Measurements from ENCODE around the gene ATF4.

ATF4 gene

DNA sequence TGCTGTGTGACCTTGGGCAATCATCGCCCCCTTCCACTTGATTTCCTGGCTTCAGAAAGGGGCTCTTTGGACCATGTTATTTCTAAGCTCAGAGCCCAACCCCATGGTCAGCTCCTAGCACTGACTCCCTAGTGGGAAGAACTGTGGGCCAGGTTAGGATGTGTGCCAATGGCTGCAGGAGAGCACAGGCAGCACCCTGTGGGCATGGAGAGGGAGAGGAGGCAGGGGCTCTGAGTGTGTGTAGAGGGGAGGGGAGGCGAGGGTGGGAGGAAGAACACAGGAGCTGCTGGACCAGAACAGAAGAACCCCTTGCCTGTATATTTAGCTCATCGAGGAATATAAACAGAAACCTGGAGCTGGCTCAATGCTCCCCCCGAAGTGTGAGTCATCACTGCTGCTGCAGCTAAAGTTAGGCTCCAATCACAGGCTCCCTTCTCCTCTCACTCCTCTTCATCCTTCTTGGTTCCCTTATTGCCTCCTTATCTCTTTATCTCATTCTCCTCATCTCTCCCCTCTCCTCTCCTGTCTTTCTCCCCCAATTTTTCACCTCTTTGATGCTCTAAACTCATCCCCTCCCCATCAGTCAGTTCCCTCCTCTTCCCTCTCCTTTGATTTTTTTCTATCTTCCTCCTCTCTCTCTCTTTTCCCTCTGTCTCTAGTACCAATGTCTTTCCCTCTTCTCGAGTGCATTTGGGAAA, 26.7 kb downstream of the ATF4 start:
- CTCF ChIA-PET = interaction anchor here (16.2 kb wide), 1 partner anchor 484 kb away, joined by 419 read pairs; no protein-coding TSS in a partner anchor
- POLR2A ChIA-PET = no interaction called here
- no peak for DNase-seq (ENCODE audit: extremely low spot score)
- TF ChIP-seq, protein P1, sequence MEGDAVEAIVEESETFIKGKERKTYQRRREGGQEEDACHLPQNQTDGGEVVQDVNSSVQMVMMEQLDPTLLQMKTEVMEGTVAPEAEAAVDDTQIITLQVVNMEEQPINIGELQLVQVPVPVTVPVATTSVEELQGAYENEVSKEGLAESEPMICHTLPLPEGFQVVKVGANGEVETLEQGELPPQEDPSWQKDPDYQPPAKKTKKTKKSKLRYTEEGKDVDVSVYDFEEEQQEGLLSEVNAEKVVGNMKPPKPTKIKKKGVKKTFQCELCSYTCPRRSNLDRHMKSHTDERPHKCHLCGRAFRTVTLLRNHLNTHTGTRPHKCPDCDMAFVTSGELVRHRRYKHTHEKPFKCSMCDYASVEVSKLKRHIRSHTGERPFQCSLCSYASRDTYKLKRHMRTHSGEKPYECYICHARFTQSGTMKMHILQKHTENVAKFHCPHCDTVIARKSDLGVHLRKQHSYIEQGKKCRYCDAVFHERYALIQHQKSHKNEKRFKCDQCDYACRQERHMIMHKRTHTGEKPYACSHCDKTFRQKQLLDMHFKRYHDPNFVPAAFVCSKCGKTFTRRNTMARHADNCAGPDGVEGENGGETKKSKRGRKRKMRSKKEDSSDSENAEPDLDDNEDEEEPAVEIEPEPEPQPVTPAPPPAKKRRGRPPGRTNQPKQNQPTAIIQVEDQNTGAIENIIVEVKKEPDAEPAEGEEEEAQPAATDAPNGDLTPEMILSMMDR (IDR thresholded peaks at IDR 0.05; ENCODE audit: control extremely low read depth, extremely low read depth, low read depth, missing control alignments) = no peak

DNA sequence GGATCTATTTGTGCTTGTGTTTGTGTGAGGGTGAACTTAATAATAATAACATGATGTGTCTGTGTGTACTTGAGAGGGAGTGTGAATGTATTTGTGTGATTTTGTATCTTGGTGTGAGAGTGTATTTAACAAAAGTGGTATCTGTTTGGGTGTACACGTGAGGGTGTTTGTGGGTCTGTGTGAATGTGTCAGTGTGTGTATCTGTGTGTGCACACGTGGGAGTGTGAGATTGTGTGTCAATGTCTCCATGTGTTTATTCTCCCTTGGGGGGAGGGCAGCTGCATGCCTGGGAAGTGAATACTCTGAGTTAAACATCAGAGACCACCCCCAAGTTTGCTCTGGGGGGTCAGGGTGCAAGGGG, 27.2 kb downstream of the ATF4 start:
- TF ChIP-seq, protein P1 (IDR thresholded peaks at IDR 0.05; ENCODE audit: control extremely low read depth, extremely low read depth, low read depth, missing control alignments) = no peak
- DNase-seq (ENCODE audit: extremely low spot score) = no peak
- ChIA-PET POLR2A (no interaction called here), CTCF (interaction anchor here (16.2 kb wide), 1 partner anchor 483 kb away, joined by 419 read pairs; no protein-coding TSS in a partner anchor)

DNA sequence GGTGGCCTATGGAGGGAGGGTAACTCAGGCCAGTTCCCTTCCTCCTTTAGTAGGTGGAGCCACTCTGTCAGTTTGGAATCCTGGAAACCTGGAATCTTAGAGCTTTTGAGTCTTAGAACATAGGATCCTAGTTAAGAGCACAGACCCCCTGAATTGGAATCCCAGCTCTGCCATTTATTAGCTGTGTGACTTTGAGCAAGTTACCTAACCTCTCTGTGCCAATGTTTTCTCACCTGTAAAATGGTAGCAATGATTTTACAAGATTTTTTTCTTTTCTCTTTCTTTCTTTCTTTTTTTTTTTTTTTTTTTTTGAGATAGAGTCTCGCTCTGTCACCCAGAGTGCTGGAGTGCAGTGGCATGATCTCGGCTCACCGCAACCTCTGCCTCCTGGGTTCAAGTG, 33.1 kb downstream of the ATF4 start:
- ChIA-PET POLR2A (no interaction called here), CTCF (interaction anchor here (1.7 kb wide), 1 partner anchor 9 kb away, joined by 5 read pairs; no protein-coding TSS in a partner anchor)
- no peak for DNase-seq (ENCODE audit: extremely low spot score)
- TF ChIP-seq, protein P1 (IDR thresholded peaks at IDR 0.05; ENCODE audit: control extremely low read depth, extremely low read depth, low read depth, missing control alignments) = no peak

DNA sequence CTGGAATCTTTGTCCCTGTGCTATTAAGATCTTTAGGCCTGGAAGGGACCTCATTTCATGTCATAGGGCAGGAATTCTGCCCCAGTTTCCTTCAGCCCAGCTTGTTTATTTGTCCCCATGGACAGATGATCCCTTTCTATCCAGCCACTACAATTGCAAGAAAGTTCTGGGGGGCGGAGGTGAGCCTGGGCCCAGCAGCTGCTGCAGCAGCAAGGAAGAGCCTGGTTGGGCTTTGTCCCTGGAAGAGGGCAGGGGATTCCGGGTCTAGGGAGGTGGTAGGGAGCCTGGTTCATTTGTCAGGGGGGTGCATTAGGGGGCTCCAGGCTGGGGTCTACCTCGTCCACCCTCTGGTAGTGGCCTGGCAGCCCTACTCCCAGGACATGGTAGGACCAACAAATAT, 33.8 kb downstream of the ATF4 start:
- TF ChIP-seq, protein P1 (IDR thresholded peaks at IDR 0.05; ENCODE audit: control extremely low read depth, extremely low read depth, low read depth, missing control alignments) = no peak
- POLR2A ChIA-PET = no interaction called here
- CTCF ChIA-PET = interaction anchor here (1.7 kb wide), 1 partner anchor 9 kb away, joined by 5 read pairs; no protein-coding TSS in a partner anchor
- no peak for DNase-seq (ENCODE audit: extremely low spot score)

DNA sequence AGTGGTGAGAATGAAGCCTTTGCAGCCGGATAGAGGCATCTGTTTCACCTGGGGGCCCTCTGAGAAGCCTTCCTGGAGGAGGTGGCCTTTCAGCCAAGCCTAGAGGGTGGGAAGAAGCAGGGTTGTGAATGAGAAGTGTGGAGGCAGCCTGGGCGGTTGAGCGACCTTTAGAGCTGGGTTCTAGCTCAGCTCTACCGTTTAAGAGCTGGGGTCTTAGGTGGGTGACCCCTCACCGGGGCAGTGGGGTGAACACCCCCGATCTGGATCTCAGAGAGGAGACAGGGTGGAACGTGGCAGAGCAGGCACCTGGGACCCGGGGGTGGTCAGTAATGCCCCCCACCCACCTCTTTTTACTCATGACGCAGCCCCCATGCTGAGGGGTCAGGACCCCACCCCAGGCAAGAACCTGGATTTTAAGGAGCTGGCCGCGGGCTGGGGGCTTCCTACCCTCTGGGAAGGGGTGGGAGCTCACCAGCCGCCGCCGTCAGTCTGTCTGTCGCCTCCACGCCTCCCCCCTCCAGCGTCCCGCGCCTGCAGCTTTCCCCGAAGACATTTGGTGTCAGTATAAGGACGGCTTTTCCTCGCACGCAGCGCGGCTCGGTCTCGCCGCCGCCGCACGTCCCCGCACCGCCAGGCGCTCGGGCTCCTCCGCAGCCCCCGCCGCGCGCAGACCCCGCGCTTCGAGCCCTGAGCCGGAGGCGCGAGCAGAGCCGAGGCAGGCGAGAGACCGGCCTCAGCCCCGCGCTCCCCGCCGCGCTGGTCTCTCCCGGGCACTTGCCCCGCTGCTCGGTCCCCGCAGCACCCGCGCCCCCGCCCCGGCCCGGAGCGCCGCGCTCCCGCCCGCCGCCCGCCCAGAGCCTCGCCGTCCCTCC, 36.8 kb downstream of the ATF4 start:
- TF ChIP-seq, protein P1 (IDR thresholded peaks at IDR 0.05; ENCODE audit: control extremely low read depth, extremely low read depth, low read depth, missing control alignments) = peak; percentile 8
- CTCF ChIA-PET = interaction anchor here (1.5 kb wide), 1 partner anchor 19 kb away, joined by 4 read pairs; no protein-coding TSS in a partner anchor
- no peak for DNase-seq (ENCODE audit: extremely low spot score)
- POLR2A ChIA-PET = no interaction called here

DNA sequence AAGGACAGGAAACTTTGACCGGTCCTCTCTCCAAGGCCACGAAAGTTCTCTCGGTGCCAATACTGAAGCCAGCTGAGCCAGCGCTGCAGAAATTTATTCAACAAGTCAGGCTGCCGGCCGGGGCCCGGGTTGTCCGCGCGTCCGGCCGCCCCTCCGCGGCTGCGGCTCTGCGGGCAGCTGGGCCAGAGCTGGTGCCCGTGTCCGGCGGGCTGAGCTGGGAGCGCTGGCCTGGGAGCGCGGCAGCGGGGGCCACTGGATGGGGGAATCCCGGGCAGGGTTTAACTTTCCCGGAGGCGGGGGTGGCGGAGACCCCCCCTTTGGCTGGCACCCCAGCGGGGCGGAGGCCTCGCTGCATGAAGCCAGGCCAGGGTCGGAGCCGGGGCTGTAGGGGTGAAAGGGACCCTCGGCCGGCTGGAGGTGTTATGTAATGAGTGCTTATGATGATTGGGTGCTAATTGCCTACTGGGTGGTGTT, 37.9 kb downstream of the ATF4 start:
- POLR2A ChIA-PET = no interaction called here
- DNase-seq (ENCODE audit: extremely low spot score) = no peak
- TF ChIP-seq, protein P1 (IDR thresholded peaks at IDR 0.05; ENCODE audit: control extremely low read depth, extremely low read depth, low read depth, missing control alignments) = no peak
- CTCF ChIA-PET = interaction anchor here (1.6 to 2.5 kb wide), 2 partner anchors 152 to 466 kb away, joined by 3 to 13 read pairs; no protein-coding TSS in a partner anchor
